ENCODE data around the gene MAP3K7.
"Not testable (repeated sequence)": the region's sequence is repeated elsewhere in the genome, so short reads cannot be mapped to it uniquely, and the experiment has no call there.

The MAP3K7 gene

GRCh38 chr6:90578894-90579549, 7.8 kb downstream of the MAP3K7 start:
- no peak for DNase-seq (ENCODE audit: low read depth in 3 of 3)

GRCh38 chr6:90575267-90575666, 11.6 kb downstream of the MAP3K7 start:
- no peak for DNase-seq (ENCODE audit: low read depth in 3 of 3)

GRCh38 chr6:90574610-90575009, 12.3 kb downstream of the MAP3K7 start:
- DNase-seq (ENCODE audit: low read depth in 3 of 3): no peak

- no peak for DNase-seq (ENCODE audit: low read depth in 3 of 3)
Observed at GRCh38 chr6:90573624-90574023, 13.2 kb downstream of the MAP3K7 start.

- DNase-seq (ENCODE audit: low read depth in 3 of 3): no peak
Observed at GRCh38 chr6:90572856-90573255, 14.0 kb downstream of the MAP3K7 start.

GRCh38 chr6:90569223-90569622, 17.6 kb downstream of the MAP3K7 start:
- no peak for DNase-seq (ENCODE audit: low read depth in 3 of 3)

GRCh38 chr6:90567682-90568081, 19.2 kb downstream of the MAP3K7 start:
- not testable (repeated sequence) for DNase-seq (ENCODE audit: low read depth in 3 of 3)

- not testable (repeated sequence) for DNase-seq (ENCODE audit: low read depth in 3 of 3)
Observed at GRCh38 chr6:90562341-90562740, 24.5 kb downstream of the MAP3K7 start.

- no peak for DNase-seq (ENCODE audit: low read depth in 3 of 3)
Observed at GRCh38 chr6:90559931-90560330, 26.9 kb downstream of the MAP3K7 start.

GRCh38 chr6:90557006-90557405, 29.9 kb downstream of the MAP3K7 start:
- no peak for DNase-seq (ENCODE audit: low read depth in 3 of 3)

GRCh38 chr6:90547991-90548390, 38.9 kb downstream of the MAP3K7 start:
- no peak for DNase-seq (ENCODE audit: low read depth in 3 of 3)

GRCh38 chr6:90547079-90547478, 39.8 kb downstream of the MAP3K7 start:
- DNase-seq (ENCODE audit: low read depth in 3 of 3): no peak

GRCh38 chr6:90545448-90545847, 41.4 kb downstream of the MAP3K7 start:
- no peak for DNase-seq (ENCODE audit: low read depth in 3 of 3)

- DNase-seq (ENCODE audit: low read depth in 3 of 3): no peak
Observed at GRCh38 chr6:90544741-90545140, 42.1 kb downstream of the MAP3K7 start.

GRCh38 chr6:90544081-90544480, 42.8 kb downstream of the MAP3K7 start:
- DNase-seq (ENCODE audit: low read depth in 3 of 3): no peak

- no peak for DNase-seq (ENCODE audit: low read depth in 3 of 3)
Observed at GRCh38 chr6:90541221-90541620, 45.7 kb downstream of the MAP3K7 start.

- no peak for DNase-seq (ENCODE audit: low read depth in 3 of 3)
Observed at GRCh38 chr6:90538278-90539046, 48.4 kb downstream of the MAP3K7 start.

GRCh38 chr6:90537723-90538258, 49.1 kb downstream of the MAP3K7 start:
- DNase-seq (ENCODE audit: low read depth in 3 of 3): no peak

- no peak for DNase-seq (ENCODE audit: low read depth in 3 of 3)
Observed at GRCh38 chr6:90537027-90537426, 49.8 kb downstream of the MAP3K7 start.

- DNase-seq (ENCODE audit: low read depth in 3 of 3): no peak
Observed at GRCh38 chr6:90536520-90536919, 50.4 kb downstream of the MAP3K7 start.

GRCh38 chr6:90534337-90535025, 52.4 kb downstream of the MAP3K7 start:
- no peak for DNase-seq (ENCODE audit: low read depth in 3 of 3)

GRCh38 chr6:90533615-90534336, 53.1 kb downstream of the MAP3K7 start:
- no peak for DNase-seq (ENCODE audit: low read depth in 3 of 3)

Data from stimulated activated CD4-positive, alpha-beta T cell treated with anti-CD3 and anti-CD28 coated beads, TNF-alpha, amount 100 ng/mL, for 4 hours (primary cell).